Measurements from ENCODE around the gene APP. TPM values are rescaled to one million over a fixed set of nuclear protein-coding genes. Genes with fewer than 3 reads are reported as not detected.

Gene APP
- 100 to 1,000 TPM; 460 to 557 TPM for total RNA-seq
- polyA plus RNA-seq (2013, experiment 1 of 2): 396 TPM
- polyA plus RNA-seq (2013, experiment 2 of 2): 358 TPM
- long read RNA-seq, experiment 1, transcript APP-201 (18 exons, 3,467 nt): minor isoform, 5 of 239 reads
- long read RNA-seq, experiment 1, transcript APP-204 (17 exons, 3,543 nt): major isoform, 6 of 239 reads
- long read RNA-seq, experiment 1, partial matches to known transcripts: 201 of 239 reads
- long read RNA-seq, experiment 1, other reads (novel, unspliced or antisense): 24 of 239 reads
- long read RNA-seq, experiment 2, transcript APP-204 (17 exons, 3,543 nt): major isoform, 104 of 372 reads
- long read RNA-seq, experiment 2, transcript APP-201 (18 exons, 3,467 nt): minor isoform, 103 of 372 reads
- long read RNA-seq, experiment 2, transcript APP-202 (16 exons, 3,355 nt): minor isoform, 33 of 372 reads
- long read RNA-seq, experiment 2, partial matches to known transcripts: 96 of 372 reads
- long read RNA-seq, experiment 2, other reads (novel, unspliced or antisense): 34 of 372 reads
- long read RNA-seq, experiment 3, transcript APP-202 (16 exons, 3,355 nt): minor isoform, 10 of 238 reads
- long read RNA-seq, experiment 3, transcript APP-201 (18 exons, 3,467 nt): major isoform, 81 of 238 reads
- long read RNA-seq, experiment 3, transcript APP-204 (17 exons, 3,543 nt): minor isoform, 80 of 238 reads
- long read RNA-seq, experiment 3, partial matches to known transcripts: 43 of 238 reads
- long read RNA-seq, experiment 3, other reads (novel, unspliced or antisense): 24 of 238 reads
- long read RNA-seq, experiment 4, partial matches to known transcripts: 42 of 44 reads
- long read RNA-seq, experiment 4, other reads (novel, unspliced or antisense): 1 of 44 reads

- Mint-ChIP-seq H3K4me3 (peak within 1 kb of the TSS; percentile 97), H3K4me1 (peaks cover 36% of the 10 kb centered on the region)
Observed at GRCh38 chr21:26170471-26171257, at the start of gene APP. TSS of gene APP (minus strand) at chr21:26170770. CDS start at chr21:26170620, 150 bp downstream.

GRCh38 chr21:26212220-26212619, 41.6 kb upstream of the APP start:
- WGBS, 2 experiments (ENCODE audit: insufficient coverage in 1 of 2, insufficient read length in 1 of 2): 82 to 86% methylated on average over 7 to 9 of the region's 9 CpGs
- peak; percentile 55 for DNase-seq
- no peak for TF ChIP-seq CTCF (conservative IDR thresholded peaks at IDR 0.05)
- no peaks in the 10 kb centered on the region for H3K4me1 ChIP-seq (ENCODE audit: control insufficient read depth, insufficient read depth, low read length)
- H3K36me3 ChIP-seq (ENCODE audit: control insufficient read depth, insufficient read depth, low read length): no peaks in the 10 kb centered on the region
- H3K27ac ChIP-seq (ENCODE audit: low read depth, low read length): no peak overlapping the region
- H3K9me3 Mint-ChIP-seq: peaks cover 11% of the 10 kb centered on the region
- H3K4me1 Mint-ChIP-seq: peaks cover under 1% of the 10 kb centered on the region
- H3K9ac ChIP-seq (ENCODE audit: extremely low read depth, low read length, poor library complexity, severe bottlenecking): no peak overlapping the region
- H3K36me3 Mint-ChIP-seq (ENCODE audit: low read depth): peaks cover 4% of the 10 kb centered on the region
- no peaks in the 10 kb centered on the region for H3K27me3 Mint-ChIP-seq (ENCODE audit: insufficient read depth)
- peaks cover 6% of the 10 kb centered on the region for H3K9me3 ChIP-seq (ENCODE audit: control insufficient read depth, low read length)
- no peaks in the 10 kb centered on the region for H3K27me3 ChIP-seq (ENCODE audit: control insufficient read depth, insufficient read depth, low read length, poor library complexity, severe bottlenecking)
- H3K27ac Mint-ChIP-seq: no peak overlapping the region
- H3K4me3 ChIP-seq (ENCODE audit: low read length): no peak overlapping the region
- H3K4me3 Mint-ChIP-seq: no peak overlapping the region

More at GRCh38 chr21:26170471-26171257, at the start of gene APP:
- H3K36me3 Mint-ChIP-seq (ENCODE audit: low read depth): no peaks in the 10 kb centered on the region
- H3K27me3 ChIP-seq (ENCODE audit: control insufficient read depth, insufficient read depth, low read length, poor library complexity, severe bottlenecking): peaks cover 6% of the 10 kb centered on the region
- 0% methylated on average over 21 to 86 of the region's 88 CpGs for WGBS, 2 experiments (ENCODE audit: insufficient coverage in 1 of 2, insufficient read length in 1 of 2)
- H3K9me3 ChIP-seq (ENCODE audit: control insufficient read depth, low read length): no peaks in the 10 kb centered on the region
- peak; percentile 93 for DNase-seq
- H3K36me3 ChIP-seq (ENCODE audit: control insufficient read depth, insufficient read depth, low read length): no peaks in the 10 kb centered on the region
- H3K4me3 ChIP-seq (ENCODE audit: low read length): peak within 1 kb of the TSS; percentile 94
- peak within 1 kb of the TSS; percentile 83 for H3K9ac ChIP-seq (ENCODE audit: extremely low read depth, low read length, poor library complexity, severe bottlenecking)
- H3K27ac Mint-ChIP-seq: peak within 1 kb of the TSS; percentile 96
- H3K4me1 ChIP-seq (ENCODE audit: control insufficient read depth, insufficient read depth, low read length): no peaks in the 10 kb centered on the region
- no peaks in the 10 kb centered on the region for H3K9me3 Mint-ChIP-seq
- TF ChIP-seq CTCF (conservative IDR thresholded peaks at IDR 0.05): peak; percentile 98
- peaks cover 9% of the 10 kb centered on the region for H3K27me3 Mint-ChIP-seq (ENCODE audit: insufficient read depth)
- H3K27ac ChIP-seq (ENCODE audit: low read depth, low read length): peak within 1 kb of the TSS; percentile 87

- no peaks in the 10 kb centered on the region for H3K36me3 Mint-ChIP-seq (ENCODE audit: low read depth)
- peaks cover 3% of the 10 kb centered on the region for H3K9me3 Mint-ChIP-seq
- peaks cover 8% of the 10 kb centered on the region for H3K4me1 Mint-ChIP-seq
- H3K4me1 ChIP-seq (ENCODE audit: control insufficient read depth, insufficient read depth, low read length): no peaks in the 10 kb centered on the region
- TF ChIP-seq CTCF (conservative IDR thresholded peaks at IDR 0.05): no peak
- H3K27ac ChIP-seq (ENCODE audit: low read depth, low read length): no peak overlapping the region
- H3K36me3 ChIP-seq (ENCODE audit: control insufficient read depth, insufficient read depth, low read length): no peaks in the 10 kb centered on the region
- no peak overlapping the region for H3K4me3 Mint-ChIP-seq
- H3K27ac Mint-ChIP-seq: no peak overlapping the region
- H3K9ac ChIP-seq (ENCODE audit: extremely low read depth, low read length, poor library complexity, severe bottlenecking): no peak overlapping the region
- H3K27me3 ChIP-seq (ENCODE audit: control insufficient read depth, insufficient read depth, low read length, poor library complexity, severe bottlenecking): no peaks in the 10 kb centered on the region
- no peaks in the 10 kb centered on the region for H3K9me3 ChIP-seq (ENCODE audit: control insufficient read depth, low read length)
- H3K4me3 ChIP-seq (ENCODE audit: low read length): no peak overlapping the region
- peak; percentile 39 for DNase-seq
- 93 to 100% methylated on average over 3 of the region's 3 CpGs for WGBS, 2 experiments (ENCODE audit: insufficient coverage in 1 of 2, insufficient read length in 1 of 2)
- no peaks in the 10 kb centered on the region for H3K27me3 Mint-ChIP-seq (ENCODE audit: insufficient read depth)
Observed at GRCh38 chr21:26210614-26211013, 40.0 kb upstream of the APP start.

Data from endodermal cell (in vitro differentiated cells).